ENCODE measurements around the gene CYB5R4.

CYB5R4 gene

DNA sequence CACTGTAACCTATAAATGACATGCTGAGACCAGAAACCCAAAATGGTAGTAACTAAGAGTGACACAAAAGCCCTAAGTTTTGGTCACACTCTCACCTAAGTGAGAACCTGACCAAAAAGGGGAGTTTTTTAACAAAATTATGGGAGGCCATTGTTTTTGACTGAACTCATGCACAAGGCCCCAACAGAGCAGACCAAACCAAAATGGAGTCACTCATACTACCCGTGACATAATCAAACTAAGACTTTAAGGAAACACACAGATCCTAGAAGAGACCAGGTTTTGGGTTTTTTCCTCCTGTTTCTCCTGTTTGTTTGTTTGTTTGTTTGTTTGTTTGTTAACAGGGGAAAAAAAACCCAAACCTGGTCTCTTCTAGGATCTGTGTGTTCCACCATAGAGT, 124.9 kb downstream of the CYB5R4 start:
- no peak for DNase-seq (ENCODE audit: low read depth in 2 of 2)

- no peak for DNase-seq (ENCODE audit: low read depth in 2 of 2)
These were observed 125.8 kb downstream of the CYB5R4 start for GRCh38 chr6:83985308-83985713.

DNA sequence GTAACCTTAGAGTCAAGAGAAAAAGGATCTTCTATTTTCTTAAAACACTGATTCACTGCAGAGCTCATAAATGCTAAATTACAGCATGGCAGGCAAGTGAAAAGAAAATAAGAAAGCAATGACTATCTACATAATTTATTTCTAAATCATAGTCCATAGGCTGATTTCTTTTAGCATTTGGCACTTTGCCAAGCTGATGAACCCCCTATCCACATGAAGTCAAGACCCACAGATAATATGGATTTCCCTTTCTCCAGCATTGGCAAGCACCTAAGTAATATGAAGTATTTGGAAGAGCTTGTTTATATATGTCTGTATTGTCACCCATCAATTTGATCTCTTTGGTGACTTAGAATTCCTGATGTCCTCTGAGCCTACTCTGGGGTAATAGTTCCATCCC, 126.2 kb downstream of the CYB5R4 start:
- DNase-seq (ENCODE audit: low read depth in 2 of 2), result no peak

- no peak for DNase-seq (ENCODE audit: low read depth in 2 of 2)
These were observed 138.6 kb downstream of the CYB5R4 start for GRCh38 chr6:83998021-83998584.

- no peak for DNase-seq (ENCODE audit: low read depth in 2 of 2)
These were observed 141.6 kb downstream of the CYB5R4 start for GRCh38 chr6:84001119-84001518.

DNA sequence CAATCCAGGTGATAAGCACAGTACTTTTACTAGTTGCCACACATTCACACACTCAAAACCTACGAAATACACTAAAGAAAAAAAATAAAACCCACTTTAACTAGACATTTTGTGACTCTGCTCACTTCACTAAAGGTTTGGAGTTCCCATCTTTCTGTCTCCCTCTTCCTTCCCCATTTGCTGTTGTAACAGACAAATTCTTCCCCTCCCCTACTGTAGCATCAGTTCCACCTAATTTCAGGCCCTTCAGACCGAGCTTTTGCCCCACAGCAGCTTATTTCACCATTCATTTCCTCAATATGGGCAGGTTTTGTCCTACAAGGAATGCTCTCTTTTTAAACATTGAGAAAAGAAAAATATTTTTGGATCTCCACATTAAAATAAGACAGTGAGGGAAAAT, 142.7 kb downstream of the CYB5R4 start:
- no peak for DNase-seq (ENCODE audit: low read depth in 2 of 2)

GRCh38 chr6:84003131-84003530, 143.6 kb downstream of the CYB5R4 start:
- no peak for DNase-seq (ENCODE audit: low read depth in 2 of 2)

DNA sequence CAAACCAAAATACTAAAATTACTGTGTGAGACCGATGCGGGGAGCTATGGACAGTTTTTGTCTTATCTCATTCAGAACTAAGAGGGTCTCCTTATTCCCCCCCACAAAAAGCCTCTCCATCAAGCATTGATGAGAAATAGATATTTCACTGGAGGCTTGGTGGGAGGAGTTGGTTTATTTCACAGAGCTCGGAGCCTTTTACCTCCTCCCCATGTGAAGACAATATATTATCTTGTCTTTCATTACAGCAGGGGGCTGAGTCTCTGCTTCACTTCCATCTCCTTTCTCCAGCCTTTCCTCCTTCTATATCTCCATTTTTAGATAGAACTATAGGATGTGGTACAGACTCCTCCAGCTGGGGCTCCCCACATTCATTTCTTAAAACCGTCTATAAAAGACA, 144.2 kb downstream of the CYB5R4 start:
- no peak for DNase-seq (ENCODE audit: low read depth in 2 of 2)

DNA sequence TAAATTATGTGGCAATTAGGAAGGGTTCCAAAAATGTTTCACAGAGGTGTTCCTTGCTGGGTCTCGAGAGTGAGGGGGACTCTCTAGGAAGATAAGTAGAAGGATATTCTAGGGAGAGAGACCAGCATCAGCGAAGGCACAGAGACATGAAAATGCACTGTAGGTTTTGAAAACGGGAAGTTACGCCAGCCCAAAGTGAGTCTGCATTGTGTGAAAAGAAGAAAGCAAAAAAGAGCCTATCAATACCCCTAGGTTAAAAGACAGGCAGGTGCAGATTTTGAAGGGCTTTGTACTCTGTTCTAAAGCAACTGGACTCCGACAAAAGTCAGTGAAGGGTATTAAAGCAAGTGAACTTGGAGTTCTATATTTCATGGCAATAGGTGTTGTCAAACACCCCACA, 148.4 kb downstream of the CYB5R4 start:
- no peak for DNase-seq (ENCODE audit: low read depth in 2 of 2)

GRCh38 chr6:84013354-84013753, 153.9 kb downstream of the CYB5R4 start:
- DNase-seq (ENCODE audit: low read depth in 2 of 2), result no peak

DNA sequence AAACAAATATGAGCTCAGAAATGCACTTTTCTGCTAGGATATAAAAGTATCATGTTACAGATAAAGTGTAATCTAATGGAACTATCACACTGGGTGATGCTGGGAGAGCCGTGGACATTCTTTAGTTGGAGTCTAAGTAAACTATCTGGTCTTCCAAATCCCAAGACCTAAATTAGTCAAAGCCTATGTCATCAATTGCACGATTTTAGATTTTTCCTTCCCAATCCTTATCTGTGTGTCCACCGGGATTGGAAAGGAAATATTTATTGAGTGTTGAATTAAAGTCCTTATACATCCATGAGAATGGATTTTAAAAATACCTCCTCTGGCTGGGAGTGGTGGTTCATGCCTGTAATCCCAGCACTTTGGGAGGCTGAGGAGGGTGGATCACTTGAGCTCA, 154.4 kb downstream of the CYB5R4 start:
- no peak for DNase-seq (ENCODE audit: low read depth in 2 of 2)

GRCh38 chr6:84016029-84016428, 156.5 kb downstream of the CYB5R4 start:
- DNase-seq (ENCODE audit: low read depth in 2 of 2), result no peak

All from stimulated activated CD4-positive, alpha-beta T cell treated with anti-CD3 and anti-CD28 coated beads, Interleukin-12 subunit alpha, Interleukin-12 subunit beta, amount 100 ng/mL, for 24 hours (primary cell).